Fibroblast of villous mesenchyme (primary cell): ENCODE measurements around the gene AMPH. TPM values are rescaled to one million over a fixed set of nuclear protein-coding genes. Genes with fewer than 3 reads are reported as not detected.
"Not testable (repeated sequence)": the region's sequence is repeated elsewhere in the genome, so short reads cannot be mapped to it uniquely, and the experiment has no call there.

ENCODE experiments used
- DNase-seq: peaks from one replicate; pipeline ENCODE4 v3.0.0-alpha.2; 2010; ENCODE audit warnings: low read depth
- H3K4me3 ChIP-seq: 2 replicates; pipeline ENCODE4 v1.5.1; 2011; ENCODE audit warnings: low read depth, mild to moderate bottlenecking, low read length
- total RNA-seq: library from RNA; depleted of rRNA; stranded (reverse); fragments of >200 nt; gene quantifications from 2 replicates; pipeline ENCODE4 v1.2.3, GENCODE V29; 2012
- TF ChIP-seq, protein P1 (sequence below): IDR thresholded peaks from 2 replicates; pipeline ENCODE4 v1.5.1; 2012; ENCODE audit warnings: low read depth, mild to moderate bottlenecking, low read length; ENCODE audit not compliant: insufficient read depth

AMPH gene
- total RNA-seq, 1 donor, result 0.86 TPM

DNA sequence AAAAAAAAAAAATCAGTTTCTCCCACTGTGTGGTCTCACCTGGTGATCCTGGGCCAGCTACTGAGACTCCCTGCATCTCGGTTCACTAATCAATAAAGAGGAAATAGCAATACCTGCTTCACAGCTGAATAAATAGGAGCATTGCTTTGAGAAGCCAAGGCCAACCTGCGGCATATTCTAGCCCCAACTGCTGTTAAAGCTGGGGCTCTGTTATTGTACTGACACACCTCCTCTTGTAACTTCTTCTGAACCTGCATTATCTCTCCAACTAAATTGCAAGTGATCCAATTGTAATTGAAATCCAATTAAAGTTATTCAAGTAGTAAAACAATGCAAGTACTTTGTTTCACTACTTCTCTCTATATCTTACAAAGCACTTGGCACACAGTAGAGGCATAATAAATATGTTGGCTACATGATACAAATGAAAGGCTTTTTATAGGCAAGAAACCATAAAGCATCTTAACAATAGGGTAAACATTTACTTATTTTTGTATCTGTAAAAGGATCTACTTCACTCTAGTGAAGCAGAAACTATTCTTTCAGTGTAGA is 38.4 kb downstream of the AMPH start:
- no peak overlapping the region for H3K4me3 ChIP-seq
- TF ChIP-seq, protein P1, sequence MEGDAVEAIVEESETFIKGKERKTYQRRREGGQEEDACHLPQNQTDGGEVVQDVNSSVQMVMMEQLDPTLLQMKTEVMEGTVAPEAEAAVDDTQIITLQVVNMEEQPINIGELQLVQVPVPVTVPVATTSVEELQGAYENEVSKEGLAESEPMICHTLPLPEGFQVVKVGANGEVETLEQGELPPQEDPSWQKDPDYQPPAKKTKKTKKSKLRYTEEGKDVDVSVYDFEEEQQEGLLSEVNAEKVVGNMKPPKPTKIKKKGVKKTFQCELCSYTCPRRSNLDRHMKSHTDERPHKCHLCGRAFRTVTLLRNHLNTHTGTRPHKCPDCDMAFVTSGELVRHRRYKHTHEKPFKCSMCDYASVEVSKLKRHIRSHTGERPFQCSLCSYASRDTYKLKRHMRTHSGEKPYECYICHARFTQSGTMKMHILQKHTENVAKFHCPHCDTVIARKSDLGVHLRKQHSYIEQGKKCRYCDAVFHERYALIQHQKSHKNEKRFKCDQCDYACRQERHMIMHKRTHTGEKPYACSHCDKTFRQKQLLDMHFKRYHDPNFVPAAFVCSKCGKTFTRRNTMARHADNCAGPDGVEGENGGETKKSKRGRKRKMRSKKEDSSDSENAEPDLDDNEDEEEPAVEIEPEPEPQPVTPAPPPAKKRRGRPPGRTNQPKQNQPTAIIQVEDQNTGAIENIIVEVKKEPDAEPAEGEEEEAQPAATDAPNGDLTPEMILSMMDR, result no peak

DNA sequence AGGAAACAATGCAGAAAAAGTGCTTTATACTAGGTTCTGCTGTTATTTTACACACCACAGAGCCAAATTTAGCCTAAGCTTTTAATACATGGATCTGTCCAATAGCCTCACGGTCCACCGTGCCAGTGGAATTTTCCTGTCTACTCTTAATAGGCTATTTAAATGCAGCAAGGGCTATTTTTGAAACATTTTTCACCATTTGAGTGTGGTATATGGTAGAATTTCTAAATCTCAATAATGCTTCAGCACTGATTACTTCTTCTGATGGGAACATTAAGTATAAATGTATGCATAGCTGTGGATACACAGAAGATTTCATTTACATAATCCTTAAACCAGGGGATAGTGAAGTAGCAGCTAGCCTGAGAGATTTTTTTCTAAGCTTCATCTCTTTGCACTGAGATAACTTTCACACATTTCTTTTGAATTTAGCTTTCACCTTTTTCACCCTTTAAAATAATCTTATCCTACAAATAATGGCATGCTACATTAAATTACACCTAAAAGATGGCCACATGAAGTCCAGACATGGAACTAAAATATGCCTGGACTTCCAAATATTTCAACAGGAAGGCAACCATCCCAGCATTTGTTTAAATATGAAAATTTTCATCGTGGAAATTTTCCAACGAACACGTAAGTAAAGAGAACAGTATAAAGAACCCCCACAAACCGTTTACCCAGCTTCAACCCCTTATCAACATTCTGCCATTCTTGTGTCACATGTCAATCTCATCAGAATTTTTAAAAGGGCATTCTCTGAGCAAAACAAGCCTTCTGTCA is 45.4 kb downstream of the AMPH start:
- TF ChIP-seq, protein P1, result no peak
- no peak for DNase-seq
- no peak overlapping the region for H3K4me3 ChIP-seq

More for the DNA sequence above, 38.4 kb downstream of the AMPH start:
- no peak for DNase-seq

DNA sequence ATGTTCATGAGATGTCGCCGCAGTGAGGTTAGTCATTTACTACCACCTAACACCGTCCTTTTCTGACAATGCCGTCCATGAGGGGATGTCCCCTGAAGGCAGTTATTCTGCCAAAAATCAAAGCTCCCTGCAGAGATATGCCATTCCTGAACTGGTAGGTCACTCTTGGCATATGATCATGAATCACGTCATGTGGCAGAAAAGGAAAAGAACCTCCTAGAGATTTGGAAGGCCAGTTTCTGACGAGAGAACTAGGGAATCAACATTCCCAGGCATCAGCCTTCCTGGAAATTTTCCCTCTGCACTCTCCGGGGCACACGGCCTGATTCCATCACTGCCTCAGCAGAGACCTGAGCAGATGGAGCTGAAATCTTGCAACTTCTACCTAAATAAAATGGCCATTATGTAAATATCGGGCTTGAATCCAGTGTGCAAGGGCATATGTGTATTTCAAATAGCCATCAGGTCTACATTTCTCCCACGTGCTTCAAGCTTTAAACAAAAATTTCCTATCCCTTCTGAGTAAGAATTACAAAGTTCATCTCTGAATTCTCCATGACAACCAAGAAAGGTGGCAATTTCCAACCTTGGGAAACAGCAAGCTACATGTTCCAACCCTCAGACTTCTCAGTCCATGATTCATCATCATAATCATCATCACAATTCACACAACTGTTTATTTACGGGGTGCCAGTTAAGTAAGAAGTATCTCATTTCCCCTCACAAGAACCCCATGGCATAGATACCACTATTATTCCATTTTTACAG is 46.5 kb downstream of the AMPH start:
- TF ChIP-seq, protein P1, result no peak
- no peak for DNase-seq

DNA sequence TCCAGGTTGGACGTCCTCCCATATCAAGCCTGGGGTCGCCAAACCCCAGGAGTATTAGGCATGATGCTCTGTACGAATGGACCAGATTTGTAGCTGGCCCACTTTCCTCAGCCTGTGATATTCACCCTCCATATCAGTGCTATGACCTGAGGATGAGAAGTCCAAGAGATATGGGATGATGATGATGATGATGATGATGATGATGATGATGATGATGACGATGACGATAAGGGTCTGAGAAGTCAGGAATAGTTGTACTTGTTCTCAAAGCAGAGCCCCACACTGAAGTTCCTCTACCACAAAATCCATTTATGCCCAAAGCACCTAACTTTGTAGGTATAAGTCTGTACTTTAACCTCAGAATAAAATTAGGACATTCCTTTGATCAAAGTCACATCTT is 50.7 kb downstream of the AMPH start:
- no peak for DNase-seq
- TF ChIP-seq, protein P1, result no peak
- H3K4me3 ChIP-seq, result no peak overlapping the region

More for the DNA sequence above, 46.5 kb downstream of the AMPH start:
- H3K4me3 ChIP-seq, result no peak overlapping the region

DNA sequence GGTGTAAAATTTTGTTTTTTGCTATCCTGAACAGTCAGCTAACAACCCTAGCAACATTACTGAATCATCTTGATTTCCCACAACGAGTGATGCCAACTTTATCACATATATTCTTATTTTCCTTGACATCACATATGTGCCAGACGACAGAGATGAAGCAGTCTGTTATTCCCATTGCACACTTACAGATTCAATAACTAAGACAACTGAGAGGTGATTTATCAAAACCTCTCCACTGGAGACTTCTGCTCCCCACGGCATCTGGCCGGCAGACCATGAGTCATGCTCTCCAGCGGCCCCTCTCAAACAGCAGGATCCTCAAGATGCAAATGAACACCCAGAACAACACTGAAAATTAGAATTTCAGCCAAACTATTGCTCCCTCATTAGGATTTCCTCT is 57.1 kb downstream of the AMPH start:
- no peak for DNase-seq
- no peak overlapping the region for H3K4me3 ChIP-seq
- TF ChIP-seq, protein P1, result no peak

DNA sequence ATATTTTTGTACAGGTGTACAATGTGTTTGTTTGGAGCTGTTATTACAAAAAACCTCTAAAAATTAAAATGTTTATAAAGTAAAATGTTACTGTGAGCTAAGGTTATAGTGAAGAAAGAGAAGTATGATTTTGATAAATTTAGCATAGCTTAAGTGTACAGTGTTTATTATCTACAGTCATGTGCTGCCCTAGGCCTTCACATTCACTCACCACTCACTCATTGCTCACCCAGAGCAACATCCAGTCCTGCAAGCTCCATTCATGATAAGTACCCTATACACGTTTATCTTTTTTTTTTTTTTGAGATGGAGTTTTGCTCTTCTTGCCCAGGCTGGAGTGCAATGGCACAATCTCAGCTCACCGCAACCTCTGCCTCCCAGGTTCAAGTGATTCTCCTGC is 59.6 kb downstream of the AMPH start:
- DNase-seq, H3K4me3 ChIP-seq: not testable (repeated sequence)

DNA sequence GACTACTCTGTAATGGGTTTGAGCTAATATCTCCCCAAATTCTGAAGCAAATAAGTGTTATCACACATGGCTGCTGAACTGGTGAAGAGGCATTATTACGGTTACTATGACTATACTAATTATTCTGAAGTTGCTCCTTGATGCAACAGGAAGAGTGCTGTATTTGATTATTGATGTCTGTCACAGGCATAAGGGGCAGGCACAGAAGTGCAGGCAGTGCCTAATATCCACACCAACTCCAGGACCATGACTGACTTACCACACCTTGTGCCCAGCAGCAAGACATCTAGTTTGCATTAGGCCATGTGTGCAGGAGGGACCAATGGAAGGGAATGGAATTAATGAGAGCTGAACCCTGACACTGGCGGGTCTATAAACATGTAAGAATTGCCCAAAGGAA is 62.7 kb downstream of the AMPH start:
- H3K4me3 ChIP-seq, result no peak overlapping the region
- no peak for DNase-seq
- TF ChIP-seq, protein P1, result no peak
